ENCODE data around the gene SHC2. TPM values are rescaled to one million over a fixed set of nuclear protein-coding genes. Genes with fewer than 3 reads are reported as not detected.

Gene SHC2
- total RNA-seq, 3 donors from 2014 or later, result 8.3 to 40.6 (median 21.8) TPM

GRCh38 chr19:419721-420515 is 40.9 kb downstream of the SHC2 start:
- peak overlapping the region in 1 of 3 donors; percentile 19 for H3K4me3 ChIP-seq
- no peaks in the 10 kb centered on the region for H3K27me3 ChIP-seq
- peak overlapping the region in 1 of 2 donors; percentile 66 for H3K27ac ChIP-seq
- DNase-seq (ENCODE audit: low spot score in 2 of 2), result no peak
- no peaks in the 10 kb centered on the region for H3K9me3 ChIP-seq
- intact Hi-C loops (cut with DNase I; ENCODE audit: low total_unique reads), result no loop called here
- no peak for TF ChIP-seq POLR2A (IDR thresholded peaks at IDR 0.05)
- TF ChIP-seq POLR2AphosphoS5 (IDR thresholded peaks at IDR 0.05), result no peak
- no peak for TF ChIP-seq CTCF (IDR thresholded peaks at IDR 0.05)
- H3K36me3 ChIP-seq, result no peaks in the 10 kb centered on the region
- H3K4me1 ChIP-seq, result no peaks in the 10 kb centered on the region

GRCh38 chr19:418761-419671 is 41.8 kb downstream of the SHC2 start:
- Histone ChIP-seq H3K4me1 (no peaks in the 10 kb centered on the region), H3K4me3 (no peak overlapping the region), H3K9me3 (no peaks in the 10 kb centered on the region), H3K27me3 (no peaks in the 10 kb centered on the region), H3K27ac (peak overlapping the region in 1 of 2 donors; percentile 19), H3K36me3 (no peaks in the 10 kb centered on the region)
- TF ChIP-seq POLR2A (IDR thresholded peaks at IDR 0.05), result no peak
- TF ChIP-seq POLR2AphosphoS5 (IDR thresholded peaks at IDR 0.05), result peak in 1 of 3 donors; percentile 29
- no peak for DNase-seq (ENCODE audit: low spot score in 2 of 2)
- intact Hi-C loops (cut with DNase I; ENCODE audit: low total_unique reads), result no loop called here

- intact Hi-C loops (cut with DNase I; ENCODE audit: low total_unique reads), result no loop called here
- H3K4me3 ChIP-seq, result no peak overlapping the region
- DNase-seq (ENCODE audit: low spot score in 2 of 2), result no peak
Observed at GRCh38 chr19:416416-416815, 44.4 kb downstream of the SHC2 start.

GRCh38 chr19:415292-415691 is 45.5 kb downstream of the SHC2 start:
- Histone ChIP-seq H3K27ac (no peak overlapping the region), H3K36me3 (no peaks in the 10 kb centered on the region), H3K4me1 (no peaks in the 10 kb centered on the region), H3K9me3 (no peaks in the 10 kb centered on the region), H3K27me3 (peaks cover 0 to 18% of the 10 kb centered on the region in 2 donors), H3K4me3 (no peak overlapping the region)
- TF ChIP-seq POLR2A (IDR thresholded peaks at IDR 0.05) (no peak), POLR2AphosphoS5 (IDR thresholded peaks at IDR 0.05) (no peak), CTCF (IDR thresholded peaks at IDR 0.05) (no peak)
- DNase-seq (ENCODE audit: low spot score in 2 of 2), result no peak
- intact Hi-C loops (cut with DNase I; ENCODE audit: low total_unique reads), result no loop called here

More at GRCh38 chr19:416416-416815, 44.4 kb downstream of the SHC2 start:
- Histone ChIP-seq H3K4me1 (no peaks in the 10 kb centered on the region), H3K36me3 (no peaks in the 10 kb centered on the region), H3K27me3 (peaks cover 0 to 14% of the 10 kb centered on the region in 2 donors), H3K27ac (no peak overlapping the region), H3K9me3 (no peaks in the 10 kb centered on the region)
- no peak for TF ChIP-seq CTCF (IDR thresholded peaks at IDR 0.05)
- no peak for TF ChIP-seq POLR2AphosphoS5 (IDR thresholded peaks at IDR 0.05)
- no peak for TF ChIP-seq POLR2A (IDR thresholded peaks at IDR 0.05)

- H3K27me3 ChIP-seq, result peaks cover 0 to 32% of the 10 kb centered on the region in 2 donors
- H3K4me1 ChIP-seq, result no peaks in the 10 kb centered on the region
- no peaks in the 10 kb centered on the region for H3K9me3 ChIP-seq
- TF ChIP-seq CTCF (IDR thresholded peaks at IDR 0.05), result no peak
- TF ChIP-seq POLR2A (IDR thresholded peaks at IDR 0.05), result no peak
- TF ChIP-seq POLR2AphosphoS5 (IDR thresholded peaks at IDR 0.05), result no peak
- H3K27ac ChIP-seq, result no peak overlapping the region
- intact Hi-C loops (cut with DNase I; ENCODE audit: low total_unique reads), result no loop called here
- no peaks in the 10 kb centered on the region for H3K36me3 ChIP-seq
- no peak for DNase-seq (ENCODE audit: low spot score in 2 of 2)
- H3K4me3 ChIP-seq, result no peak overlapping the region
Observed at GRCh38 chr19:413756-414420, 46.9 kb downstream of the SHC2 start.
